Stimulated activated CD8-positive, alpha-beta memory T cell treated with anti-CD3 and anti-CD28 coated beads, Interleukin-7, amount 100 ng/mL, for 1 hour (primary cell): Measurements from ENCODE around the gene CLDN24.

ENCODE experiments used
- DNase-seq, 2 donors: peaks; one replicate each; pipeline ENCODE4 v3.0.0-alpha.2; 2020; ENCODE audit warnings: low read depth in 2 of 2

CLDN24 gene

DNA sequence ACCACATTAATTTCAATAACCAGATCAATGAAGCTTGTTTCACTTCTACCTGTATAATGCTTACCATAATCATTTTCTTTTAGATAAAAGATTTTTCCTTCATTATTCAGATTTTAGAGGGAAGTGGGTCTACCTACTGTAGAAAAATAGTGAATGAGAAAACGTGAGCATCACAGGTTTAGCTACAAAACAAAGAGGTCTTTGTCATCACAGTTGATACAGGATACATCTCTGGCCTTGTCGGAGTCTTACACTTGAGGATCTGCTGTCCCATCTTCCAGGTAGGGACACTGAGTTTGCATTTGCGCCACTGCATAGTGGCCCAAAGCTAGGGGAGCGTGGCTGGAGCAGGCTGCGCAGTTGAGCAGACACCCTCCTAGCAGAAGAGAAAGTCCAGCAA lies 710 bp downstream of the CLDN24 start:
- DNase-seq = no peak

- no peak for DNase-seq
These were observed 1.1 kb downstream of the CLDN24 start for GRCh38 chr4:183321079-183321478.

GRCh38 chr4:183320211-183321059 lies 1.8 kb downstream of the CLDN24 start, which contains the start of gene CLDN22:
TSS of gene CLDN22 (minus strand) at chr4:183320276. CDS start at chr4:183320218, 58 bp downstream.
- no peak for DNase-seq

- no peak for DNase-seq
These were observed 3.6 kb downstream of the CLDN24 start for GRCh38 chr4:183318656-183319055.

GRCh38 chr4:183314806-183315205 lies 7.4 kb downstream of the CLDN24 start:
- DNase-seq = no peak

DNA sequence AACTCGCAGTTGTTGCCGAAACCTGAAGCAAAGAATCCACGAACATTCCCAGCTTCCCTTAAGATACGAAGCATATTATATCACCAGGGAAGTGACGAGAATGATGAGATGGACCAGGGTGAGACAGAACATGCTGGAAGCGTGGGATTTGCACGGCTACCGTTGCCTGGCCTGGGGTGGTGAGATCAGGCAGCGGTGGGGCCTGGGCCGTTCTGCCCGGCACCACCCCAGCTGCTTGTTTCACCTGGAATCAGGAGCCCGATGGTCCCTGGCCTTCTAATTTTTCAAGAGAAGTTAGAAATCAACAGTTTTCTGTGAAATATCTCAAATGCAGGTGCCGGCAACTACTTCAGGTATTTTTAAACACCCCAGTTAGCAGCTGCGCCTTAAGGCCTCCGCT lies 7.9 kb downstream of the CLDN24 start:
- no peak for DNase-seq

- no peak for DNase-seq
These were observed 9.4 kb downstream of the CLDN24 start for GRCh38 chr4:183312841-183313240.

GRCh38 chr4:183306811-183307210 lies 15.4 kb downstream of the CLDN24 start:
- no peak for DNase-seq

- DNase-seq = no peak
These were observed 17.7 kb downstream of the CLDN24 start for GRCh38 chr4:183304538-183304937.

DNA sequence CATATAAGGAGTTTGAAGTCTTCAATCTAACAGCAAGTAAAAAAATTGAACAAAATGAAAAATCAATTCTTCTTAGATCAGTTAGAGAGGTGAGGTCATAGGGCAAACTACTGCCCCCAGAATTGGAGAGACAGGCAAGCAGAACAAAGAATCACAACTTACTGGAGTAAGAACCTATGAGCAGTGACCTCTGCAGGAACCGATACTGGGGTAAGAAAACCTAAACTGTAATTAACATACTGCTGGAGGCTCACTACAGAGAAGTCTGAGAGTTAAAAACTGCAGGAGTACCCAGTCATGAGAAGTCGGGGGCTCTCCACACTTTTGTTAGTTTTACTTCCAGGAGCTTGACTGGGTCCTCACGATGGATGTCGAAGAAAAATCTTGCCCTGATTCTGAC lies 18.2 kb downstream of the CLDN24 start:
- no peak for DNase-seq

- no peak for DNase-seq
These were observed 18.9 kb downstream of the CLDN24 start for GRCh38 chr4:183303301-183303700.

GRCh38 chr4:183300655-183301054 lies 21.6 kb downstream of the CLDN24 start:
- DNase-seq = no peak

DNA sequence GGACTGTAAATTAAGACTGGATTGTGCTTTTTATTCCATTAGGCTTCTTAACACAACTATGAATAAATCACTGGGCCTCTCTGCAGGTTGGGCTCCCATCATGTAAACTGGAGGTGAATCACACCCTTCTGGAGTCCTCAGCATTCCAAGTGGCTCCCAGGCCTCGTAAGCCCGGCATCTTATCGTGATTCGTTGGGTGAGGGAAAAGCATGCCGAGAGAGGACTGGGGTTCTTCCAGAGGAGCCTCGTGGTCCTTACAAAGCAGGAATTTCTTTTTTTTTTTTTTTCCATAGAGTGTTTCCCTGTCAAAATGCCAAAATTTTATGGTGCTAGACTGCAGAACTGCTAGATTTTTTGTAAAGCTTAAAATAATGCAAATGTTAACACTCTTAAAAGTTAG lies 22.2 kb downstream of the CLDN24 start:
- no peak for DNase-seq

DNA sequence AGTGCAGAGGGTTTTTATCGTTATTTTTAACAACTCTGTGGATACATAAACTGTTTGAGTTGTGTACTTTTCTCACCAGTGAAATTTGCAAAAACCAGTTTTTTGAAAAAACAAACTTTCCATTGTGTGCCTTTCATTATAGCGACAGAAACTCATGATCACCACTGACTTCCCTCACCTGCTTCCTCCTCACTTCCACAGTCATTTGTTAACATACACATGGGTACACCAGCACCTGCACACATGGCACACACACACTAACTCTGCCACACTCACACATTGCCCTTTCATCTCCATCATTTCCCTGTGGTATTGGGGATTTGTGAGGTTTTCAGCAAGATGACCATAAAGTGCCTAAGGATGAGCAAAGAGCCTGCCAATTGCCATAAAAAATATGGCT lies 22.8 kb downstream of the CLDN24 start:
- no peak for DNase-seq

DNA sequence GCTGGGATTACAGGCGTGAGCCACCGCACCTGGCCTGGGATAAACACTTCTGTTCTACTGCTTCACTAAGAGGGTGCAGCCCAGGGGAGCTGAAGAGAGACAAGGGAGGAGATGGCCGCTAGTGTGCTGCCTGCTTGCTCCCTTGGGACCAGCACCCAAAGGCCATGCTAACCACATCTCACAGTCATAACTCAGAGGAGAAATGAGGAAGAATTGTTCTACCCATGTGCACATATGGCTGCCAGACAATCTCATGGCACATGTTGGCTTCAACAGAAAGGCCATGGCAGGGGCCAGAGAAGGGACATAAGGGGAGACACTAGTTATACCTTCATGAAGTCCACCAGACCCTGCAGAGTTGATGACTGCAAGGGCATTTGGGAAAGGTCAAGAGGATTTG lies 24.6 kb downstream of the CLDN24 start:
- DNase-seq = no peak

- DNase-seq = no peak
These were observed 26.5 kb downstream of the CLDN24 start for GRCh38 chr4:183295711-183296110.

GRCh38 chr4:183291070-183291469 lies 31.2 kb downstream of the CLDN24 start:
- DNase-seq = no peak

GRCh38 chr4:183289688-183290087 lies 32.5 kb downstream of the CLDN24 start:
- DNase-seq = no peak

- DNase-seq = no peak
These were observed 33.3 kb downstream of the CLDN24 start for GRCh38 chr4:183288955-183289354.

GRCh38 chr4:183287677-183288076 lies 34.5 kb downstream of the CLDN24 start:
- no peak for DNase-seq

- no peak for DNase-seq
These were observed 34.9 kb downstream of the CLDN24 start for GRCh38 chr4:183287309-183287659.

GRCh38 chr4:183286590-183287308 lies 35.5 kb downstream of the CLDN24 start:
- no peak for DNase-seq

DNA sequence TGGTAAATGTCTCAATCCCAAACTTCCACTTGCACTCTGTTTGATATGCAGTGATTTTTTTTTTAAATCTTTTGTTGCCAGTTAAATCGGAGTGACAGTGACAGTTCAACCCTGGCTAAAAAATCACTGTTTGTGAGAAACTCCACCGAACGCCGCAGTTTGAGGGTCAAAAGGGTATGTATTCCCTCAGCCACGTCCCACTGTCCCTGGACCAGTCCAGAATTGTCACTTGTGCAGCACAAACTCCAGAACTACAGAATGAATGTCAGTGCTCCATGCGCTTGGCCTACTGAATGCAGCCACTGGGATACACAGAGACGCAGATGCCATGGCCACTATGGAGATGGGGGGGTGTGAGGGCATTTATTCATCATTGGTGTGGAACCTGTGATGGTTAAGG lies 36.3 kb downstream of the CLDN24 start:
- no peak for DNase-seq
